Measurements from ENCODE around the gene HOXA11.

The HOXA11 gene

GRCh38 chr7:27132978-27133377 is 52.1 kb downstream of the HOXA11 start:
- Histone ChIP-seq H3K4me1 (ENCODE audit: insufficient read depth, low read length, severe bottlenecking) (no peaks in the 10 kb centered on the region), H3K9me3 (ENCODE audit: low read length) (no peaks in the 10 kb centered on the region), H2AFZ (ENCODE audit: low read length) (no peak overlapping the region)

GRCh38 chr7:27132214-27132613 is 52.8 kb downstream of the HOXA11 start:
- no peak for TF ChIP-seq EZH2 (IDR thresholded peaks at IDR 0.05; ENCODE audit: borderline replicate concordance, low read length)
- no peak for TF ChIP-seq CTCF (IDR thresholded peaks at IDR 0.05; ENCODE audit: low read length)
- no peaks in the 10 kb centered on the region for H3K79me2 ChIP-seq (ENCODE audit: insufficient read depth, low read length)
- no peaks in the 10 kb centered on the region for H3K36me3 ChIP-seq (ENCODE audit: insufficient read depth, low read length)
- no peaks in the 10 kb centered on the region for H3F3A ChIP-seq (ENCODE audit: insufficient read depth, low read length)
- no peaks in the 10 kb centered on the region for H3K4me1 ChIP-seq (ENCODE audit: insufficient read depth, low read length, severe bottlenecking)
- no peak overlapping the region for H3K4me3 ChIP-seq (ENCODE audit: low read depth, low read length, poor library complexity, severe bottlenecking)
- no peak overlapping the region for H3K9ac ChIP-seq (ENCODE audit: low read length)
- H3K27me3 ChIP-seq (ENCODE audit: insufficient read depth, low read length) = no peaks in the 10 kb centered on the region
- H3K4me2 ChIP-seq (ENCODE audit: low read length) = no peak overlapping the region
- H3K27ac ChIP-seq (ENCODE audit: low read depth, low read length, poor library complexity, severe bottlenecking) = no peak overlapping the region
- H3K9me3 ChIP-seq (ENCODE audit: low read length) = no peaks in the 10 kb centered on the region
- H4K20me1 ChIP-seq (ENCODE audit: insufficient read depth, low read length) = no peaks in the 10 kb centered on the region
- no peak overlapping the region for H2AFZ ChIP-seq (ENCODE audit: low read length)
- no peaks in the 10 kb centered on the region for H3K9me2 ChIP-seq (ENCODE audit: low read depth, low read length)

More at GRCh38 chr7:27132978-27133377, 52.1 kb downstream of the HOXA11 start:
- Histone ChIP-seq H3K79me2 (ENCODE audit: insufficient read depth, low read length) (no peaks in the 10 kb centered on the region), H3K27ac (ENCODE audit: low read depth, low read length, poor library complexity, severe bottlenecking) (no peak overlapping the region), H3K36me3 (ENCODE audit: insufficient read depth, low read length) (no peaks in the 10 kb centered on the region), H3K27me3 (ENCODE audit: insufficient read depth, low read length) (no peaks in the 10 kb centered on the region), H3K4me2 (ENCODE audit: low read length) (no peak overlapping the region), H4K20me1 (ENCODE audit: insufficient read depth, low read length) (no peaks in the 10 kb centered on the region), H3K4me3 (ENCODE audit: low read depth, low read length, poor library complexity, severe bottlenecking) (no peak overlapping the region), H3F3A (ENCODE audit: insufficient read depth, low read length) (no peaks in the 10 kb centered on the region), H3K9ac (ENCODE audit: low read length) (no peak overlapping the region), H3K9me2 (ENCODE audit: low read depth, low read length) (no peaks in the 10 kb centered on the region)
- TF ChIP-seq EZH2 (IDR thresholded peaks at IDR 0.05; ENCODE audit: borderline replicate concordance, low read length) (no peak), CTCF (IDR thresholded peaks at IDR 0.05; ENCODE audit: low read length) (no peak)

- Histone ChIP-seq H3K4me2 (ENCODE audit: low read length) (no peak overlapping the region), H3K9ac (ENCODE audit: low read length) (no peak overlapping the region), H3F3A (ENCODE audit: insufficient read depth, low read length) (no peaks in the 10 kb centered on the region)
Measured at GRCh38 chr7:27131390-27131819, 53.6 kb downstream of the HOXA11 start.

More at GRCh38 chr7:27131390-27131819, 53.6 kb downstream of the HOXA11 start:
- Histone ChIP-seq H3K27me3 (ENCODE audit: insufficient read depth, low read length) (no peaks in the 10 kb centered on the region), H3K4me1 (ENCODE audit: insufficient read depth, low read length, severe bottlenecking) (no peaks in the 10 kb centered on the region), H3K79me2 (ENCODE audit: insufficient read depth, low read length) (no peaks in the 10 kb centered on the region), H3K9me2 (ENCODE audit: low read depth, low read length) (no peaks in the 10 kb centered on the region), H3K27ac (ENCODE audit: low read depth, low read length, poor library complexity, severe bottlenecking) (no peak overlapping the region), H3K36me3 (ENCODE audit: insufficient read depth, low read length) (no peaks in the 10 kb centered on the region), H2AFZ (ENCODE audit: low read length) (no peak overlapping the region), H4K20me1 (ENCODE audit: insufficient read depth, low read length) (no peaks in the 10 kb centered on the region), H3K9me3 (ENCODE audit: low read length) (no peaks in the 10 kb centered on the region), H3K4me3 (ENCODE audit: low read depth, low read length, poor library complexity, severe bottlenecking) (no peak overlapping the region)
- TF ChIP-seq EZH2 (IDR thresholded peaks at IDR 0.05; ENCODE audit: borderline replicate concordance, low read length) (no peak), CTCF (IDR thresholded peaks at IDR 0.05; ENCODE audit: low read length) (no peak)

Data from OCI-LY1 (cell line).